ENCODE results near the gene FAM193B.

FAM193B gene

GRCh38 chr5:177554474-177555111 lies at the start of gene FAM193B:
FAM193B (minus strand) TSS chr5:177554563; CDS start chr5:177554458, 105 bp downstream.
- in situ Hi-C loops (cut with HindIII; ENCODE audit: low sequenced_read_pairs) = no loop called here

- in situ Hi-C loops (cut with HindIII; ENCODE audit: low sequenced_read_pairs) = no loop called here
These were observed 49.8 kb upstream of the FAM193B start for GRCh38 chr5:177604116-177604521.

GRCh38 chr5:177603631-177604030 lies 49.3 kb upstream of the FAM193B start:
- in situ Hi-C loops (cut with HindIII; ENCODE audit: low sequenced_read_pairs) = no loop called here

DNA sequence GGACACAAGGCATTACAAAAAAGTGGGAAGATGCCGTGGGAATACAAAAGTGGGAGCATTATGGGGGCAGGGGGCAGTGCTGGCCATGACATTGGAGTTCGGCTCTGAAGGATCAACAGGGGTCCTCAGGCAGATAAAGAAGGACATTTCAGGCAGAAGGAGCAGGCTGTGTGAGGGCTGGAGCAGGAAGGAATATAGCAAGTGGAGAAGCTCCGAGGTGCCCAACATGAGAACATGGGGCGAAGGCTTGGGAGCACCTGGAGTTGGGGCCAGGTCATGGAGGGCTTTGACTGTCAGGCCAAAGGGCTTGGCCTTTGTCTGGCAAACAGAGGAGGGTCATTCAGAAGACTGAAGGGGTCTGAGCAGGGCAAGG lies 48.1 kb upstream of the FAM193B start:
- in situ Hi-C loops (cut with HindIII; ENCODE audit: low sequenced_read_pairs) = no loop called here

DNA sequence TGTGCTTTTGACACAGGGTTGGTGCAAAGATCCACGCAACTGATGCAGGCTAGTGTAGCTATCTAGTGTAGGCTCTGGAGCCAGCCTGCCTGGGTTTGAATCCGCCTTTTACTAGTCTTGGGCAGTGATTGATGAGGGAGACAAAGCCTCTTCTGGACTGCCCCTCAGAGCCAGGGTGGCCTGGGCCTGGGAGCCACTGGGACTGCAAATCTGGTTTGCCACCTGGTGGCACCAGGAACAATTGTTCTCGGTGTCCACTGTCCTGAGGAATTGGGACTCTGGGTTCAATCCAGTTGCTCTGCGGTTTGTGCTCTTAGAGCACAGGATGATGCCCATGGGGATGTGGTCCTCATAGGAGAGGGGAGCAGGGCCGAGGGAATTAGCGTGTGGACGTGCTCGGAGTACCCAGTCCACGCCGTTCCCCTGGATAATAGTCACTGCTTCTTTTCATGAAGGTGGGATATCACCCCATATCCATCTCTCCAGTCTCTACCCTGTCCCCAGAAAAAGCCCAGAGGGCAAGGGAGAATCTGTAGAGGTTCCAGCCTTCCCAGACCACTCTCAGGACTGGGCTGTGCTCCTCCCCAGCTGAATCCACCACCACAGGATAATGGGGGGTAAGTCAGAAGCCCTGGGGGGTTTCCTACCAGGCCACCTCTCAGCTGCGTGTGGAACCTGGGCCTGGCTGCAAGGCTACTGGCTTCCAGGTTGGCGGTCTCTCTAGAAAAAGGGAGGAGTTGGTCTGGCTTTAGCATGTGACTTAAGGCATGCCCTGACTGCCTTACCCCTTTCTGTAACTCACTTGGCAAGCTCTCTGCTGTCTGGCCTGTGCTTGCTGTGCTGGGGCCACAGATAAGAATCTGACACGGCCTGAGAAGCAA lies 47.5 kb upstream of the FAM193B start:
- in situ Hi-C loops (cut with HindIII; ENCODE audit: low sequenced_read_pairs) = no loop called here

DNA sequence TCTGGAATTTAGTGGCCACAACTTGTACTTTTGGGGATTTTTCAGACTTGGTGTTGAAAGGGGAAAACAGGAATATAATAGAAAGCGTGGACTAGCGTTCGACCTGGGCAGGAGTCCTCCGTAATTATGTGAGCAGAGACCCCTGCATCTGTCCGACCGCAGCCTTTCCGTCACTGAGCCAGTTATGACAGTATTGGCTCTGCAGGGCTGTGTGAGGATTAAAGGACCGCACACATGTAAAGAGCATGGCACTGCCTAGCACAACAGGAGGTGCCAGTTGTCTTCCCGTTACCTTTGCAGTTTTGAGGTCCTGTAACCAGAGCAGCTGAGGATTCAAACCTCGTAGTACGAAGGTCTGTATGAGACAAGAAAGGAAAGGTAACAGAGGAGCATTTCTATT lies 46.8 kb upstream of the FAM193B start:
- in situ Hi-C loops (cut with HindIII; ENCODE audit: low sequenced_read_pairs) = no loop called here

GRCh38 chr5:177600508-177601018 lies 46.2 kb upstream of the FAM193B start:
- in situ Hi-C loops (cut with HindIII; ENCODE audit: low sequenced_read_pairs) = no loop called here

- in situ Hi-C loops (cut with HindIII; ENCODE audit: low sequenced_read_pairs) = no loop called here
These were observed 45.6 kb upstream of the FAM193B start, which contains the start of gene B4GALT7 for GRCh38 chr5:177599731-177600507. B4GALT7 (plus strand) TSS chr5:177600132; CDS start chr5:177600211, 79 bp downstream.

GRCh38 chr5:177598477-177598876 lies 44.1 kb upstream of the FAM193B start:
- in situ Hi-C loops (cut with HindIII; ENCODE audit: low sequenced_read_pairs) = no loop called here

DNA sequence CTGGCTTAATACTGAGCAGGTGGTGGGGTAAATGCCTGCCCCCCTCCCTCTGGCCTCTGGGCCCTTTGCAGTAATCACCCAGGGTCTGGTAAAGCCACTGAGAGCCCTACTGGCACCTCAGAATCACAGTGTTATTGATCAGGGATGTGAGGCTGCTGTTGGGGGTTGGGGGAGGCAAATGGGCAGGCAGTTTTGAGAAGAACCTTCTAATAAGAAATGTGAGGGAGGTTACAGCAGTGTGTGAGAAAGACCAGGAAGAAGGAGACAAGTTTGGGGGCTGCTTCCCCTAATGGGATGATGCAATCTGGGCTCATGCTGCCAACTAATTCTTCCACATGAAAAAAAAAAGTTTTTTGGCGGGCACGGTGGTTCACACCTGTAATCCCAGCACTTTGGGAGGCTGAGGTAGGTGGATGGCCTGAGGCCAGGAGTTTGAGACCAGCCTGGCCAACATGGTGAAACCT lies 42.4 kb upstream of the FAM193B start:
- in situ Hi-C loops (cut with HindIII; ENCODE audit: low sequenced_read_pairs) = no loop called here

DNA sequence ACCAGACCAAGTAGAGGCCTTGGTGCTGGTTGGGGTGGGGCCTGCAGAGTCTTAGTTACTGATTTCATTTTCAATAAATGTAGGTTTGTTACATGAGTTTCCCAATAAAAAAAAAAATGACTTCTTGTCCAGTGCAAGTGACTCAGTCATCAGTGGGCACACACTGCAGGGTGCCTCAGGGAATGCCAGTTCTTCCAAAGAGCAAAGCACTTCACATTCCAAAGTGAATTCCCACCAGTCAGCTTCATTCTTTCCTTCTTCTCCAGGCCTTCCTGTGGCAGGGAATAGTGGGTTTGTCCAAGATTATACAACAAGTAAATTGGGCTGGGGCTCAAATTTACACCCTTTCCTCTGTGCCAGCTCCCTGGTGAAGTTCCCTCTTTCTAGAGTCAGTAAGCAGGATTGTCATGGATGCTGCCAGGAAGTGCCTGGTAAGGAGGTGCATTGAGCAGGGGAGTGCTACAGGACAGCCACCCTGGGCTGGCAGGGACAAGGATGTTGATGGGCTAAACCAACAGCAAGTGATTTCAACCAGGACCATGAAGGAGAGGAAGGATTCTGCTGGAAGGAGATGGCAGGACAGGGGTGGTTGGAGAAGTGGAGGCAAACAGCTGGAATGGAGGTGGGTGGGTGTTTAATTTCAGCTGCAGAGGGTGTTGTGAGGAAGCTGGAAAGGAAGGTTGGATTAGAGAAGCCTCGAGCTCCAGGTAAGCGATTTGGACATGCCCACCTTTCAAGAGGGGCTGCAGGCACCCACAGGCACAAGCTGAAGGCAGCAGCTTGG lies 41.8 kb upstream of the FAM193B start:
- in situ Hi-C loops (cut with HindIII; ENCODE audit: low sequenced_read_pairs) = no loop called here

DNA sequence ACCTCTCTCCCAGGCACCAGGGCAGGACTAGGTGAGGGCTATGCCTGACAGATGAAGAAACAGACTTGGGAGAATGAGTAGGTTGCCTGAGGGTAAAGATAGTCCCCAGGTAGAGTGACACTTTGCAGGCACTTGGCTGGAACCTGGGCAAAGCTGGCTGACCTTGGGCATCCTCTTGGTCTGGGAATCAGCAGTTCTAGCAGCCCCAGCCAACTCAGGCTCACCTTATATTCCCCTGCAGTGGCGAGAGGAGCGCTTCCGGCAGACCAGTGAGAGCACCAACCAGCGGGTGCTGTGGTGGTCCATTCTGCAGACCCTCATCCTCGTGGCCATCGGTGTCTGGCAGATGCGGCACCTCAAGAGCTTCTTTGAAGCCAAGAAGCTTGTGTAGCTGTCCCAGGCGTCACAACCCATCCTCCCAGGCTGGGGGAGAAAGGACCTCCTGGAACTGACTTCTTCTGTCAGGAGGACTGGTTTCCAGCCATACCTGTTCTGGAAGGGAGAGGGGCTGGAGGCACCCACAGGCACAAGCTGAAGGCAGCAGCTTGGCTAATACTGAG lies 40.7 kb upstream of the FAM193B start:
- in situ Hi-C loops (cut with HindIII; ENCODE audit: low sequenced_read_pairs) = no loop called here

GRCh38 chr5:177594071-177594470 lies 39.7 kb upstream of the FAM193B start:
- in situ Hi-C loops (cut with HindIII; ENCODE audit: low sequenced_read_pairs) = no loop called here

GRCh38 chr5:177593511-177593910 lies 39.1 kb upstream of the FAM193B start:
- in situ Hi-C loops (cut with HindIII; ENCODE audit: low sequenced_read_pairs) = no loop called here

DNA sequence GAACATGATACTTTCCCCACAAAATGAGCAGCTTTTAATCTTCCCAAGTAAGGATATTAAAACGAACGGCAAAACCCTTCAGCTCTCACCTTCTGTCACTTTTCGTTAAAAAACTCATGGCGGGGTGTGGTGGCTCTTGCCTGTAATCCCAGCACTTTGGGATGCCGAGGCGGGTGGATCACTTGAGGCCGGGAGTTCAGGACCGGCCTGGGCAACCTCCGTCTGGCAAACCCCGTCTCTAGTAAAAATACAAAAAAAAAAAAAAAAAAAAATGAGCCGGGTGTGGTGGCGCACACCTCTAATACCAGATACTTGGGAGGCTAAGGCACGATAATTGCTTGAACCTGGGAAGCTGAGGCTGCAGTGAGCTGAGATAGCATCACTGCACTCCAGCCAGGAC lies 38.5 kb upstream of the FAM193B start:
- in situ Hi-C loops (cut with HindIII; ENCODE audit: low sequenced_read_pairs) = no loop called here

- in situ Hi-C loops (cut with HindIII; ENCODE audit: low sequenced_read_pairs) = no loop called here
These were observed 37.9 kb upstream of the FAM193B start, which contains the start of gene TMED9 for GRCh38 chr5:177592010-177592834. TMED9 (plus strand) TSS chr5:177592203; CDS start chr5:177592215, 12 bp downstream.

DNA sequence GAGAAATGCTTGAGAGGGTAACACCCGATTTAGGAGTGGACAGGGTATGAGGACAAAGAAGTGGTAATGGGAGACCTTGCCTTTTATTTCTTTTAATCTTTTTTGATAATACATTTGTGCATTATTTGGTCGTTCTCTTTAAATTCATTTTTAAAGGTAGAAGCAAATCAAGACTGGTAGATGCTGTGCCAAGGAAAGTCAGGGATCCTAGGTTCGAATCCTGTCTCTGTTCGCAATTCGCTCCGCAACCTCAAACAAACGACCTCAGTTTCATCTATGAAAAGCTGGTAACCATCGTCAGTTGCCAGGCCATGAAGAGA lies 37.3 kb upstream of the FAM193B start:
- in situ Hi-C loops (cut with HindIII; ENCODE audit: low sequenced_read_pairs) = no loop called here

DNA sequence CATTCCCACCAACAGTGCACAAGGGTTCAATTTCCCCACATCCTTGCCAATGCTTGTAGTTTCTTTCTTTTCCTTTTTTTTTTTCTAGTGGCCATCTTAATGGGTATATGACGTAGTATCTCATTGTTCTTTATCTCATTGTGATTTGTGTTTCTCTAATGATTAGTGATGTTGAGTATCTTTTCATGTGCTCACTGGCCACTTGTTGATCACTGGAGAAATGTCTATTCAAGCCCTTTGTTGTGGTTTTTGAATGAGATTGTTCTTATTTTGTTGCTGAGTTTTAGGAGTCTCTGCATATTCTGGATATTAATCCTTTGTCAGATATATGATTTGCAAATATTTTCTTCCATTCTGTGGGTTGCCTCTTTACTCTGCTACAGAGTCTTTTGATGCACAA lies 36.0 kb upstream of the FAM193B start:
- in situ Hi-C loops (cut with HindIII; ENCODE audit: low sequenced_read_pairs) = no loop called here

DNA sequence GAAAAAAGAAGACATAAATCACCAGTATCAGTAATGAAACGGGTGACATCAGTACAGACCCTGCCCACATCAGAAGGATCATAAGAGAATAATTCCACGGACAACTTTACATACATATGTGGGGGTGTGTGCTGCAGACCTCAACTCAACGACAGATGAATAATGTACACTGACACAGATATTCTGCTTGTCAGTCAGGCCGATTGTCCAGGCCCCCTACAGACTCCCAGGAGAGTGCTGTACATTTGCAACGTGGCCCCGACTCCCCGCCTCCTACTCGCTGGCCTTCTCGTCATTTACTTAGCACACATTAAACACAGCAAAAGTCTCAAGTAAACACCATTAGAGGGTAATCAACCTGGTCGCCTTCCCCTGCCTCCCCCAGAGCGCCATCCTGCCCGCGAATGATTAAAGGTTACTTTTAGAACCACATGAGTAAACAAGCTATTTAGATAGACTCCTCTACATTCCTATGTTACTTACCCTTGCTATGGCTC lies 34.1 kb upstream of the FAM193B start:
- in situ Hi-C loops (cut with HindIII; ENCODE audit: low sequenced_read_pairs) = no loop called here
